Astrocyte of the spinal cord (primary cell): ENCODE measurements around the gene MYBPH.

ENCODE experiments used
- DNase-seq: peaks from one replicate; pipeline ENCODE4 v3.0.0; 2011; ENCODE audit warnings: low read depth, low spot score
- H3K4me3 ChIP-seq: 2 replicates; pipeline ENCODE4 v1.5.1; 2011; ENCODE audit warnings: low read depth, mild to moderate bottlenecking, low read length, moderate library complexity
- CTCF ChIP-seq: IDR thresholded peaks from 2 replicates; pipeline ENCODE4 v1.5.1; 2012; ENCODE audit warnings: low read depth, mild to moderate bottlenecking, low read length, inconsistent platforms
- in situ Hi-C: cut with HindIII; loops from 2 replicates; pipeline ENCODE4 v1.10.0; 2017; ENCODE audit warnings: low sequenced_read_pairs

Gene MYBPH

GRCh38 chr1:203173566-203173965, 2.1 kb downstream of the MYBPH start:
- no peak for TF ChIP-seq CTCF
- in situ Hi-C loops = no loop called here
- no peak overlapping the region for H3K4me3 ChIP-seq
- no peak for DNase-seq

DNA sequence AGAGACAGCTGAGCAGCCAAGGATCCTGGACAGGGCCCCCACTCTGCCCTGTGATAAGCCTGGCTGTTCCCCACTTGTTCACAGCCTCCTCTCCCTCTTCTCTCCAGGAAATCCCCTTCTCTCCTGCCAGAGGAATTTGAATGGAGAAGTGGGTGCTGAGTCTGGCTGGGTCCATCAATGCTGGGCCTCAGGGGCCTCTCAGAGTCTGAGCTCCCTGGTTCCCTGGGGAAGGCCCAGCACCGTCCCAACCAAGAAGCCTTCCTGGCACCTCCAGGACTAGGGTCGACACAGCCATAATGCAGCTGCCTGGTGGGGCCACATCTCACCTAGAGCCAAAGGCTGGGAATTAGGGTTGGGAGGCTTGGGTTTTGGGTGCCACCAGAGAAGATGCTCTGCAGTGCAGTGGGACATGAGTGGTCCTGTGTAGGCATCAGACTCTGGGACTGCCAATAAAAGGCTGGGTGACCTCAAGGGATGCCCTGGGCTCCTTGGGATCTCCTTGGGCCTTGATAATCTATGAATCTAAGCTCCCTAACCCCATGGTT, 2.5 kb downstream of the MYBPH start:
- TF ChIP-seq CTCF = no peak
- in situ Hi-C loops = no loop called here
- DNase-seq = no peak
- no peak overlapping the region for H3K4me3 ChIP-seq

DNA sequence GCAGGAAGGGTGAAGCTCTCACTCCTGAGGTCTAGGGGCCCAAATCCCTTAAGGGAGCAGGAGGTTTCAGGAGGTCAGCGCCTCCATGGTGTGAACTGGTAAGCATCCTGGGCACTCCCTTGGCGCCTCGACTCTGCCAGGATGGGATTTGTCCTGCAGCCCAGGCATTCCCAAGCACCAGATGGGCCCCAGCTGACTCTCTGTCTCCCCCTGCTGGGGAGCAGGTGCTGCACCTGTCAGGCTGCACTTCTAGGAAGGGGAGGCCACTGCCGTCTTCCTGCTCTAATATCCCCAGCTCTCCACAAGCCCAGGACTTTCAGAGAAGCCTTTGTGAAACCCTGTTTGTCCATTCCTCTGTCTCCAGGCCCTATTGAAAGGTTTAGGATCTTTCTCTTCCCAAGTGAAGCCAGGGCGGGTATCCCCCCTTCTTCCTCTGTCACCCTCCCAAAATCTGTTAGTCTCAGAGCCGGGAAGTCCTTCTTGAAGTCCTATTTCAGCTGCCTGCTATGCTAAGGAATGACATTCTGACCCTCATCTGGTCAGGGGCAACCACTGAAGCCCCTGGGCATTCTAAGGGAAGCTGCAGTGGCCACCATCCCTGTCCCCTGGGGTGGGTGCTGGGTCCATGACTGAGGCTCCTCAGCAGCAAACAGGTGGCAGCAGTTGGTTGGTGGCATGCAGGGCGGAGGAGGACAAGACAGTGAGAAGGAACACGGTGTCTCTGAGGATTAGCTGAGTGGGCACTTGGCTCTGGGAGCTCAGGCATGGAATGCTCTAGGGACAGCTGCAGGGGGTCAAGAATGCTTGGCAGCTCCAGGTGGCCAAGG, 3.2 kb downstream of the MYBPH start:
- in situ Hi-C loops = no loop called here
- no peak overlapping the region for H3K4me3 ChIP-seq
- DNase-seq = peak; percentile 37
- peak; percentile 89 for TF ChIP-seq CTCF

DNA sequence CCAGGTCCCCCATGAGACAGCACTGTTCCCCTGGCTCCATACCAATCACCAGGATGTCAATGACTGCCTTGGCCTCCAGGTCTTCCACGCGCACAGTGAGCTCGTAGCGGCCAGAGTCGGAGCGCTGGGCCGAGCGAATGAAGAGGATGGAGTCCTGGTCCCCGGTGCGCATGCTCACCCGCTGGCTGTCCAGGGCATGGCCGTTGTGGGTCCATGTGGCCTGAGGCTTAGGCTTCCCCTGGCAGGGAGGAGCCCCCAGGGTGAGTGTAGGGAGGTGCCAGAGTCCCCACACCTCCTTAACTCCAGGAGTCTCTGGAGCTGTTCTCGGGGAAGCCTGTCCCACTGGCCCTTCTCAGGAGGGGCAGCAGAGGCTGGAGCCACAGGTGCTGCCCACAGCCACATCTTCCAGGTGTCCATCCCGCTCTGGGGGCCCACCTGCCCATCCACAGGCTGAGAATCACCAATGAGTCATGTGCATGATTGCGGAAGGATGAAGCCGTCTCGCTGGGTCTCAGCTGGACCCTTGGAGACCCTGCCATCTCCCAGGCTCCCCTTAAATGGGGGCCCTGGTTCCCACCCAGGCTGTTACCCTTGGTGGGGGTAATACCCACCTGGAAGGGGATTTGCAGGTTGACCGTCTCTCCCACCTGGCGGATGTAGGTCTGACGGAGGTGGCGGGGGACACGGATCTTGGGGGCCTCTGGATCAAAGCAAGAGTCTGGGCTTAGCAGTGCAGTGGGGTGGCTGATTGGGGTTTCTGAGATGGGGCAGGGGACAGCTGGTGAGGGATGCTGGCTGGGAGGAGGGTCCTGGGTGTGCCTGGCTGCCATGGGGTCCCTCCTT, 4.1 kb downstream of the MYBPH start:
- no peak overlapping the region for H3K4me3 ChIP-seq
- no peak for DNase-seq
- TF ChIP-seq CTCF = no peak
- in situ Hi-C loops = no loop called here

GRCh38 chr1:203170625-203171330, 4.8 kb downstream of the MYBPH start:
- in situ Hi-C loops = no loop called here
- DNase-seq = no peak
- H3K4me3 ChIP-seq = no peak overlapping the region
- no peak for TF ChIP-seq CTCF

DNA sequence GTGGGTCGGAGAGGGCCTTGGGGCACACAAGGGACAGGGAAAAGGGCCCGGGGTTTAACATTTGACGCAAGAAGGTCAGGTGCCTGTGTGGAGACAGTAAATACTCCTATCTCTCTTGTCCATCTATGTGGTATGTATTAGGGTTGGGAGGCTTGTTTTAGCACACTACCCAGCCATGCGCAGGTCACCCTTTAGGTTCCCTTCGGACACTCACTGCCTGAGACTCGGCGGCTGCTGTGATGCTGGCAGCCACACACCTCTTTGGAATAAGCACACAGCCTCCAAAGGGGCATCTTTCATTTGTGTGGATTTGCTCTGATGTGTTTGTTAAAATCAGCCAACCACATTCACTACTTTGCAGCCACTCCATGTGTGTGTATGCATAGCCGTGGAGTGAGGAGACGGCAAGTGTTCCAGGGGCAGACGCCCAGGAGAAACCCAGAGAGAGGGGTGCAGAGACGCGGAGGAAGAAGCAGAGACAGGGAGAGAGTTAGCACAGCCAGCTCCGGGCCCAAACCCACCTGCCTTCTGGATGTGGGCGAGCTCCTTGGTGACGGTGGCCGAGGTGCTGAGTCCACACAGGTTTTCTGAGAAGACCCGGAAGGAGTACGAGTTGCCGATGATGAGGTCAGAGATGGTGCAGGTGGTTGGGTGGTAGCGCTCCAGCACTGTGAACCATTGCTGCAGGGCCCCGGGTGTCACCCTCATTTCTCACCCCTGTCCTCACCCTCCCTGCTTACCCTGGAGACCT, 5.7 kb downstream of the MYBPH start:
- DNase-seq = no peak
- no peak for TF ChIP-seq CTCF
- in situ Hi-C loops = no loop called here
- H3K4me3 ChIP-seq = no peak overlapping the region
